ENCODE results near the gene ANXA3.
A peak's percentile ranks its signal among the peaks of the same experiment; 100 is the strongest.

ANXA3 gene

DNA sequence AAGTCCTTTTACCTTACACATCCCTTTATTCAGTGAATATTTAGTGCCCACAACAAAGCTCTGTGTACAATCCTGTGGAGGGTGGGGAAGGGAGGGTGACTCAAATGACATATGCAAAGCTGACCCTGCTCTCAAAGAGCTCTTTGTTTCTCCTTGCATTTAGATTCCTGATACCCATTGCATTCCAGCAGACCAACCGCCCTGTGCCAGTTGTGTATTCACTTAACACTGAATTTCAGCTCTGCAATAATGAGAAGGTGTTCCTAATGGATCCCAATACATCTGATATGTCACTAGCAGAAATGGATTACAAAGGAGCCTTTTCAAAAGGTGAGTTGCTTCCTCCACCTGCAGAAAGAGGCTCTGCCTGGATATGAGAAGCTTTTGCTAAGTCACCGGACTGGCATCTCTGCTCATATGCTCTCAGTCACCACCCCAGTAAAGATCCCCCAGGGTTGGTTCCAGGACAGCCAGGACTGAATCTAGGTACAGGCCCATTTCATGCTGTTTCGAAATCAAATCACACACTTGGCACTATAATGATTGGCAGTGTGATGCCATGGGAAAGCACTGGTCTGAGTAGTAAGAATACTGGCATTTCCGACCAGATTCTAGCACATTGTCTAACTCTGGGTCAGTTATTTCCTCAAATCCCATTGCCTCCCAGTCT lies 17.1 kb upstream of the ANXA3 start:
- peak; percentile 74 for TF ChIP-seq TEAD4 (IDR thresholded peaks at IDR 0.05)
- TF ChIP-seq CREB1 (IDR thresholded peaks at IDR 0.05; ENCODE audit: low read depth): no peak
- TF ChIP-seq FOXM1 (IDR thresholded peaks at IDR 0.05; ENCODE audit: borderline replicate concordance, low read depth): 0 out of 2 replicates have a peak, but pooled peaks have one; percentile 37
- TF ChIP-seq EP300 (IDR thresholded peaks at IDR 0.05; ENCODE audit: borderline replicate concordance): peak; percentile 64
- TF ChIP-seq CEBPB (IDR thresholded peaks at IDR 0.05): 0 out of 2 replicates have a peak, but pooled peaks have one; percentile 34
- TF ChIP-seq NFIC (IDR thresholded peaks at IDR 0.05): 0 out of 2 replicates have a peak, but pooled peaks have one; percentile 14
- TF ChIP-seq, protein P1, sequence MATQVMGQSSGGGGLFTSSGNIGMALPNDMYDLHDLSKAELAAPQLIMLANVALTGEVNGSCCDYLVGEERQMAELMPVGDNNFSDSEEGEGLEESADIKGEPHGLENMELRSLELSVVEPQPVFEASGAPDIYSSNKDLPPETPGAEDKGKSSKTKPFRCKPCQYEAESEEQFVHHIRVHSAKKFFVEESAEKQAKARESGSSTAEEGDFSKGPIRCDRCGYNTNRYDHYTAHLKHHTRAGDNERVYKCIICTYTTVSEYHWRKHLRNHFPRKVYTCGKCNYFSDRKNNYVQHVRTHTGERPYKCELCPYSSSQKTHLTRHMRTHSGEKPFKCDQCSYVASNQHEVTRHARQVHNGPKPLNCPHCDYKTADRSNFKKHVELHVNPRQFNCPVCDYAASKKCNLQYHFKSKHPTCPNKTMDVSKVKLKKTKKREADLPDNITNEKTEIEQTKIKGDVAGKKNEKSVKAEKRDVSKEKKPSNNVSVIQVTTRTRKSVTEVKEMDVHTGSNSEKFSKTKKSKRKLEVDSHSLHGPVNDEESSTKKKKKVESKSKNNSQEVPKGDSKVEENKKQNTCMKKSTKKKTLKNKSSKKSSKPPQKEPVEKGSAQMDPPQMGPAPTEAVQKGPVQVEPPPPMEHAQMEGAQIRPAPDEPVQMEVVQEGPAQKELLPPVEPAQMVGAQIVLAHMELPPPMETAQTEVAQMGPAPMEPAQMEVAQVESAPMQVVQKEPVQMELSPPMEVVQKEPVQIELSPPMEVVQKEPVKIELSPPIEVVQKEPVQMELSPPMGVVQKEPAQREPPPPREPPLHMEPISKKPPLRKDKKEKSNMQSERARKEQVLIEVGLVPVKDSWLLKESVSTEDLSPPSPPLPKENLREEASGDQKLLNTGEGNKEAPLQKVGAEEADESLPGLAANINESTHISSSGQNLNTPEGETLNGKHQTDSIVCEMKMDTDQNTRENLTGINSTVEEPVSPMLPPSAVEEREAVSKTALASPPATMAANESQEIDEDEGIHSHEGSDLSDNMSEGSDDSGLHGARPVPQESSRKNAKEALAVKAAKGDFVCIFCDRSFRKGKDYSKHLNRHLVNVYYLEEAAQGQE (IDR thresholded peaks at IDR 0.05; ENCODE audit: low read depth): no peak

GRCh38 chr4:78542373-78542772 lies 9.2 kb upstream of the ANXA3 start:
- no peak for TF ChIP-seq CREB1 (IDR thresholded peaks at IDR 0.05; ENCODE audit: low read depth)
- TF ChIP-seq TEAD4 (IDR thresholded peaks at IDR 0.05): no peak
- no peak for TF ChIP-seq RAD21 (IDR thresholded peaks at IDR 0.05; ENCODE audit: low read depth)
- TF ChIP-seq CEBPB (IDR thresholded peaks at IDR 0.05): no peak
- no peak for TF ChIP-seq TCF12 (IDR thresholded peaks at IDR 0.05; ENCODE audit: low read depth)
- TF ChIP-seq TAF1 (IDR thresholded peaks at IDR 0.05; ENCODE audit: low read depth): no peak
- TF ChIP-seq EP300 (IDR thresholded peaks at IDR 0.05; ENCODE audit: borderline replicate concordance): no peak
- no peak for TF ChIP-seq EGR1 (IDR thresholded peaks at IDR 0.05)
- no peak for TF ChIP-seq ZBTB7A (IDR thresholded peaks at IDR 0.05; ENCODE audit: low read depth)
- TF ChIP-seq USF1 (IDR thresholded peaks at IDR 0.05): no peak
- no peak for TF ChIP-seq FOXM1 (IDR thresholded peaks at IDR 0.05; ENCODE audit: borderline replicate concordance, low read depth)
- TF ChIP-seq, protein P1 (IDR thresholded peaks at IDR 0.05; ENCODE audit: low read depth): no peak
- no peak for TF ChIP-seq MAX (IDR thresholded peaks at IDR 0.05)
- TF ChIP-seq NFIC (IDR thresholded peaks at IDR 0.05): no peak
- TF ChIP-seq YY1 (IDR thresholded peaks at IDR 0.05; ENCODE audit: low read depth): no peak

- TF ChIP-seq FOXM1 (IDR thresholded peaks at IDR 0.05; ENCODE audit: borderline replicate concordance, low read depth) (no peak; the same call in 1 of the 2 replicates), YY1 (IDR thresholded peaks at IDR 0.05; ENCODE audit: low read depth) (no peak), TCF12 (IDR thresholded peaks at IDR 0.05; ENCODE audit: low read depth) (0 out of 2 replicates have a peak, but pooled peaks have one; percentile 35), USF1 (IDR thresholded peaks at IDR 0.05) (no peak), CREB1 (IDR thresholded peaks at IDR 0.05; ENCODE audit: low read depth) (no peak), CEBPB (IDR thresholded peaks at IDR 0.05) (no peak), EGR1 (IDR thresholded peaks at IDR 0.05) (no peak), TEAD4 (IDR thresholded peaks at IDR 0.05) (peak; percentile 66), RAD21 (IDR thresholded peaks at IDR 0.05; ENCODE audit: low read depth) (no peak), MAX (IDR thresholded peaks at IDR 0.05) (no peak), ZBTB7A (IDR thresholded peaks at IDR 0.05; ENCODE audit: low read depth) (no peak), NFIC (IDR thresholded peaks at IDR 0.05) (peak; percentile 18; the same call in 1 of the 2 replicates), EP300 (IDR thresholded peaks at IDR 0.05; ENCODE audit: borderline replicate concordance) (peak; percentile 47; the same call in 1 of the 2 replicates), TAF1 (IDR thresholded peaks at IDR 0.05; ENCODE audit: low read depth) (no peak)
- TF ChIP-seq, protein P1 (IDR thresholded peaks at IDR 0.05; ENCODE audit: low read depth): no peak
These were observed 8.0 kb upstream of the ANXA3 start for GRCh38 chr4:78543424-78544125.

Measured in Ishikawa (cell line).